GM21381 (cell line): Measurements from ENCODE around the gene PTPN6.

Source experiments
- ATAC-seq: cut with Tn5 transposase; IDR thresholded peaks from one replicate; pipeline ENCODE4 v1.9.1; 2021; ENCODE audit warnings: mild to moderate bottlenecking, moderate library complexity; ENCODE audit not compliant: unreplicated experiment

The PTPN6 gene

GRCh38 chr12:6938353-6939190 is 12.6 kb upstream of the PTPN6 start:
- no peak for ATAC-seq

- no peak for ATAC-seq
Observed at GRCh38 chr12:6939191-6939540, 12.0 kb upstream of the PTPN6 start.

GRCh38 chr12:6941267-6941666 is 9.9 kb upstream of the PTPN6 start:
- no peak for ATAC-seq

- ATAC-seq: no peak
Observed at GRCh38 chr12:6941782-6942181, 9.4 kb upstream of the PTPN6 start.

- ATAC-seq: no peak
Observed at GRCh38 chr12:6942331-6942665, 8.9 kb upstream of the PTPN6 start.

GRCh38 chr12:6943389-6943721 is 7.8 kb upstream of the PTPN6 start:
- peak; percentile 26 for ATAC-seq

- peak; percentile 27 for ATAC-seq
Observed at GRCh38 chr12:6943722-6944380, 7.3 kb upstream of the PTPN6 start, which contains the start of the genes C12orf57 and RNU7-1. TSS of gene C12orf57 (plus strand) at chr12:6944022. CDS start at chr12:6944122, 100 bp downstream. TSS of gene RNU7-1 (plus strand) at chr12:6943816.

GRCh38 chr12:6944381-6945186 is 6.6 kb upstream of the PTPN6 start:
- peak; percentile 32 for ATAC-seq

GRCh38 chr12:6945613-6946012 is 5.5 kb upstream of the PTPN6 start:
- no peak for ATAC-seq

GRCh38 chr12:6946033-6946919 is 4.9 kb upstream of the PTPN6 start:
- peak; percentile 25 for ATAC-seq

- no peak for ATAC-seq
Observed at GRCh38 chr12:6946920-6947374, 4.2 kb upstream of the PTPN6 start.

GRCh38 chr12:6947615-6948014 is 3.5 kb upstream of the PTPN6 start:
- ATAC-seq: no peak

- no peak for ATAC-seq
Observed at GRCh38 chr12:6948873-6949594, 2.1 kb upstream of the PTPN6 start.

GRCh38 chr12:6950401-6950801 is 755 bp upstream of the PTPN6 start:
- no peak for ATAC-seq

GRCh38 chr12:6951551-6952120 is 480 bp downstream of the PTPN6 start:
- ATAC-seq: no peak

GRCh38 chr12:6952121-6952862 is 1.1 kb downstream of the PTPN6 start:
- no peak for ATAC-seq

- no peak for ATAC-seq
Observed at GRCh38 chr12:6952863-6953441, 1.8 kb downstream of the PTPN6 start.

- ATAC-seq: peak; percentile 37
Observed at GRCh38 chr12:6953442-6954315, 2.5 kb downstream of the PTPN6 start.
